PC-9 (cell line): ENCODE measurements around the gene ATRN.

Source experiments
- CTCF ChIP-seq: fragments of 200-600 bp; sonication (generic); conservative IDR thresholded peaks from 2 replicates; pipeline ENCODE4 v1.6.1; 2017; ENCODE audit warnings: mixed run types, antibody characterized with exemption, mild to moderate bottlenecking, moderate library complexity
- EZH2 ChIP-seq: fragments of 200-600 bp; sonication (generic); IDR thresholded peaks from 2 replicates; pipeline ENCODE4 v1.8.0; 2017; ENCODE audit warnings: antibody characterized with exemption, low read depth

GRCh38 chr20:3646067-3646440 lies 175.2 kb downstream of the ATRN start:
- TF ChIP-seq CTCF = no peak
- TF ChIP-seq EZH2 = no peak
